Astrocyte of the cerebellum (primary cell): ENCODE data around the gene SLC7A8.

Source experiments
- DNase-seq: peaks from one replicate; pipeline ENCODE4 v3.0.0-alpha.2; 2011; ENCODE audit warnings: low read depth
- H3K4me3 ChIP-seq: 2 replicates; pipeline ENCODE4 v1.5.1; 2011; ENCODE audit warnings: mild to moderate bottlenecking, low read depth, low read length, moderate library complexity
- in situ Hi-C: cut with HindIII; loops from 2 replicates; pipeline ENCODE4 v1.10.0; 2017; ENCODE audit warnings: low sequenced_read_pairs
- TF ChIP-seq, protein P1 (sequence below): IDR thresholded peaks from 2 replicates; pipeline ENCODE4 v1.5.1; 2012; ENCODE audit warnings: low read length, low read depth, moderate library complexity, mild to moderate bottlenecking; ENCODE audit errors: missing control alignments

The SLC7A8 gene

DNA sequence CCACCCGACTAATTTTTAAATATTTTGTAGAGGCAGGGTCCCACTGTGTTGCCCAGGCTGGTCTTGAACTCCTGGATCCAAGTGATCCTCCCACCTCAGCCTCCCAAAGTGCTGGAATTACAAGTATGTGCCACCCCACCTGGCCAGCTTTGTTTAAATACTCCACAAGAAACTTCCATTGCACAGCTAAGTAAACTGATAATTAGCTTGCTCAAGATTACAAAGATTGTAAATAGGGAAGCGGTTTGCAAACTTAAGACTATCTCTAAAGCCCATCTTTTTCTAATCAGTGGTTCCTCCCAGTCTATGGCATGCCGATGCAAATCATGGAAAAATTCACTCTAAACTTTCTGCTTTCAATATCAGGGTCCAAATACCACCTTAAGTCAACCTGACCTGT lies 9.7 kb downstream of the SLC7A8 start:
- no peak for DNase-seq

GRCh38 chr14:23173031-23173430 lies 10.4 kb downstream of the SLC7A8 start:
- no peak overlapping the region for H3K4me3 ChIP-seq
- TF ChIP-seq, protein P1, sequence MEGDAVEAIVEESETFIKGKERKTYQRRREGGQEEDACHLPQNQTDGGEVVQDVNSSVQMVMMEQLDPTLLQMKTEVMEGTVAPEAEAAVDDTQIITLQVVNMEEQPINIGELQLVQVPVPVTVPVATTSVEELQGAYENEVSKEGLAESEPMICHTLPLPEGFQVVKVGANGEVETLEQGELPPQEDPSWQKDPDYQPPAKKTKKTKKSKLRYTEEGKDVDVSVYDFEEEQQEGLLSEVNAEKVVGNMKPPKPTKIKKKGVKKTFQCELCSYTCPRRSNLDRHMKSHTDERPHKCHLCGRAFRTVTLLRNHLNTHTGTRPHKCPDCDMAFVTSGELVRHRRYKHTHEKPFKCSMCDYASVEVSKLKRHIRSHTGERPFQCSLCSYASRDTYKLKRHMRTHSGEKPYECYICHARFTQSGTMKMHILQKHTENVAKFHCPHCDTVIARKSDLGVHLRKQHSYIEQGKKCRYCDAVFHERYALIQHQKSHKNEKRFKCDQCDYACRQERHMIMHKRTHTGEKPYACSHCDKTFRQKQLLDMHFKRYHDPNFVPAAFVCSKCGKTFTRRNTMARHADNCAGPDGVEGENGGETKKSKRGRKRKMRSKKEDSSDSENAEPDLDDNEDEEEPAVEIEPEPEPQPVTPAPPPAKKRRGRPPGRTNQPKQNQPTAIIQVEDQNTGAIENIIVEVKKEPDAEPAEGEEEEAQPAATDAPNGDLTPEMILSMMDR = no peak
- in situ Hi-C loops = no loop called here
- no peak for DNase-seq

More for the DNA sequence above, 9.7 kb downstream of the SLC7A8 start:
- TF ChIP-seq, protein P1 = no peak
- in situ Hi-C loops = no loop called here
- no peak overlapping the region for H3K4me3 ChIP-seq

DNA sequence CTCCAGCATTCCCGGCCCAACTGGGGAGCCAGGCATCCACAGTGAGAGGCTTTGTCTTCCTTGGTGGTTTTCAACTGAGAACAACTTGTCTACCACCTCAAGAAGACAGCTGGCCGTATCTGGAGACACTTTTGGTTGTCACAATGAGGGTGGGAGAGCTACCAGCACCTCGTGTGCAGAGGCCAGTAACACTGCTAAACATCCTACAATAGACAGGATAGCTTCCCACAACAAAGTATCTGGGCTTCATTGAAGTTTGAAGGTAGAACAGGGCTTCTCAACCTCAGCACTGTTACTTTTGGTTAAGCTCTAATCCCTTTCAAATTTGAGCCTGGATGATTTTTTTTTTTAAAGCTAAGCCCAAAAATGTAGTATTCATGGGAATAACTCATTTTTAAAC lies 10.9 kb downstream of the SLC7A8 start:
- no peak overlapping the region for H3K4me3 ChIP-seq
- TF ChIP-seq, protein P1 = no peak
- DNase-seq = no peak
- in situ Hi-C loops = no loop called here

GRCh38 chr14:23172096-23172495 lies 11.4 kb downstream of the SLC7A8 start:
- H3K4me3 ChIP-seq = no peak overlapping the region
- in situ Hi-C loops = no loop called here
- TF ChIP-seq, protein P1 = no peak
- no peak for DNase-seq

DNA sequence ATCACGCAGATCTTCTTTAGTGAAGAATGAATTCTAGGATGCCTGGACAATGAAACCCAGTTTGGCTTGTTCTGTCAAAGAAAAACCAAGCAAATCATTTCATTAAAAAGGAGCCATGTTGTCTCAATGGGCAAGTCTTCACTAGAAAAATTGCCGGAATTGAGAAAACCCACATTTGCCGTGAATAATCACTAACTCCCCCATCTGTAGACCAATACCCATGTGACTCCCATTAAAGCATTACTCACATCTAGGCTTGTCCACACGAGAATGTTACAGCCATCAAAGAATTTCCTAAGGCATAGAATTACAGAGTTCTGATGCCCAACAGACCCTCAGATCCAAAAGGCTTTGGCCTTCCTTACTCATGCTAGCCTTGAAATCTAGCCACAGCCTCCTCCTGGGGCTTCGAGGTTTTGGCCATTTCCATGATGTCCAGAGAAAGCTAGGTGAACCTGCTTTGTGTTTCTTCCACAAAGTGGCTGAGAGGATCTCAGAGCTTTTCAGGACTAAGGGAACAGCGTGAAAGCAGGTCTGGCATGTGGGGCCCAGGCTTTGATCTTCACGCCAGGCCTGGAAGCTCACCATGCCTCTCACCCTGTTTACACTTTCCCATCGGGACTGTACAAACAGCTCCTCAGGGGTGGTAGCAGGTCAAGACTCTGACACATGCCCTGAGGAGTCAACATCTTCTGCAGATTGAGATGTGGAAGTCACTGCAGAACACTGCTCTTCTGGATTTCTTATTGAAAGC lies 12.1 kb downstream of the SLC7A8 start:
- TF ChIP-seq, protein P1 = no peak
- peak; percentile 33 for DNase-seq
- no peak overlapping the region for H3K4me3 ChIP-seq
- in situ Hi-C loops = no loop called here

- no peak overlapping the region for H3K4me3 ChIP-seq
- no peak for DNase-seq
- in situ Hi-C loops = no loop called here
- TF ChIP-seq, protein P1 = no peak
These were observed 13.8 kb downstream of the SLC7A8 start for GRCh38 chr14:23169622-23170021.
